C4-2B (cell line): ENCODE data around the gene KLK6.

Experiments used
- ZFX ChIP-seq: fragments of 450-650 bp; IDR thresholded peaks from 2 replicates; pipeline ENCODE4 v1.6.1; 2017
- TF ChIP-seq, protein P1 (sequence below): fragments of 450-650 bp; conservative IDR thresholded peaks from 2 replicates; pipeline ENCODE4 v1.5.1; 2017; ENCODE audit warnings: mild to moderate bottlenecking

DNA sequence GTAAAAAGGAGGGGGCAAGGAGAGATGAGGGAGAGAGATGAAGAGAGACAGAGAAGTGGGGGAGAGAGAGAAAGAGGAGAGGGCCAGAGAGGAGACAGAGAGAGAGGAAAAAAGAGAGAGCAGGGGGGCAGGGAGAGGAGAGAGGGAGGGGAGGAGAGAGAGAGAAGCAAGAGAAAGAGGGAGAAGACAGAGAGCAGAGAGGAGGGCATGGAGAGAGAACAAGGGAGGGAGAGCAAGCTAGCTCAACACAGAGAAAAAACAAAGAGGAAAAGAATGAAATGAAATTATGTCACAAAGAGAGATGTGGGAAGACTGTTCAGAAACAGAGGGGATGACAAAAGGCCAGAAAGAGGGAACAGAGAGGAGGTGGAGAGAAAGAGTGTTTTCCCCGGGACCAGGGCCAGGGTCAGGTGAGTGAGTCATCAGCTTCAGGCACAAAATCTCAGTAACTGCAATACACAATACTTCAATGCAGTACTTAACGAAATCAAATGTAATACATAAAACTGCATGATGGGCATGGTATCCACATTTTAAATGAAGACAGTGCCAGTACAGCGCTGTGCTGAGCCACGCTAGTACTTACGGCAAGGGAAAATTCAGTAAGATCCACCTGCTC is 9.5 kb upstream of the KLK6 start:
- TF ChIP-seq, protein P1, sequence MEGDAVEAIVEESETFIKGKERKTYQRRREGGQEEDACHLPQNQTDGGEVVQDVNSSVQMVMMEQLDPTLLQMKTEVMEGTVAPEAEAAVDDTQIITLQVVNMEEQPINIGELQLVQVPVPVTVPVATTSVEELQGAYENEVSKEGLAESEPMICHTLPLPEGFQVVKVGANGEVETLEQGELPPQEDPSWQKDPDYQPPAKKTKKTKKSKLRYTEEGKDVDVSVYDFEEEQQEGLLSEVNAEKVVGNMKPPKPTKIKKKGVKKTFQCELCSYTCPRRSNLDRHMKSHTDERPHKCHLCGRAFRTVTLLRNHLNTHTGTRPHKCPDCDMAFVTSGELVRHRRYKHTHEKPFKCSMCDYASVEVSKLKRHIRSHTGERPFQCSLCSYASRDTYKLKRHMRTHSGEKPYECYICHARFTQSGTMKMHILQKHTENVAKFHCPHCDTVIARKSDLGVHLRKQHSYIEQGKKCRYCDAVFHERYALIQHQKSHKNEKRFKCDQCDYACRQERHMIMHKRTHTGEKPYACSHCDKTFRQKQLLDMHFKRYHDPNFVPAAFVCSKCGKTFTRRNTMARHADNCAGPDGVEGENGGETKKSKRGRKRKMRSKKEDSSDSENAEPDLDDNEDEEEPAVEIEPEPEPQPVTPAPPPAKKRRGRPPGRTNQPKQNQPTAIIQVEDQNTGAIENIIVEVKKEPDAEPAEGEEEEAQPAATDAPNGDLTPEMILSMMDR, result no peak
- no peak for TF ChIP-seq ZFX
